ENCODE measurements around the gene SCD5.

DNA sequence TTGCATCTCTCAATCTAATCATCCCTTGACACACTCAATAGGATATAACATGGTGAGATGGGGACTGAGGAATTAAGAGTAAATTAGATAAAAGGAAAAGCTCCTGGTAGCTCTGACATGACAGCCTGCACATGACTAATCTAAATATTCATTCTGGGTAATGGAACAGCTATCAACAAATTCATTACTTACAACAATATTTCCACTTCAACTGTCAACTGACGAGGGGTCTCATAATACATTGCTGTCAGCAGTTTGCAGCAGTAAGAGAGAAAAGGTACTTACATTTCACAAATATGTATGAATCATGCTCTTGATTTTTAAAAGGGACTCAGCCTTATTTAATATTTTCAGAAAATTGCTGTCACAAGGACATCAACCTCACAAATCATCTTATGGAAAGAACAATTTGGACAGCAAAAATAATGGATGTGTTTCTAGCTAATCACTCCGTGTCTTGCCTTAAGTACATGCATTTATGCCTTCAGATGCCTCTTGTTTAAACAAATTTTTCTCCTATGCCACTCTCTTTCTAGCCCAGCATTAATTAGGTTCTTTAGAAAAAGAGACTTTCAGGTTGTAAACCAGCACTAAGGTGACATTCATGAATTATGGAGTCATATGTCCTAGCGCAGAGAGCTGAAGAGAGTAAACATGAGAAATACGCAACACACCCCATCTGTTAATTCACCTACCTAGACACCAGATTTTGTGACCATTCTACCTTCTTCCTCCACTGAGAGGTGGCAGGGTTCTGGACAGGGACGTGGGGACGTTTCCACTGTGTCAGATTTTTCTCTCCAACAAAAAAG, 137.2 kb downstream of the SCD5 start:
- TF ChIP-seq TAF1 (IDR thresholded peaks at IDR 0.05; ENCODE audit: borderline replicate concordance, low read depth, low read length), result no peak
- no peak for TF ChIP-seq POLR2AphosphoS5 (IDR thresholded peaks at IDR 0.05; ENCODE audit: low read depth, low read length)
- no peak for TF ChIP-seq POLR2A (IDR thresholded peaks at IDR 0.05; ENCODE audit: low read depth, low read length)
